ENCODE measurements around the gene ZMIZ1.

Gene ZMIZ1

DNA sequence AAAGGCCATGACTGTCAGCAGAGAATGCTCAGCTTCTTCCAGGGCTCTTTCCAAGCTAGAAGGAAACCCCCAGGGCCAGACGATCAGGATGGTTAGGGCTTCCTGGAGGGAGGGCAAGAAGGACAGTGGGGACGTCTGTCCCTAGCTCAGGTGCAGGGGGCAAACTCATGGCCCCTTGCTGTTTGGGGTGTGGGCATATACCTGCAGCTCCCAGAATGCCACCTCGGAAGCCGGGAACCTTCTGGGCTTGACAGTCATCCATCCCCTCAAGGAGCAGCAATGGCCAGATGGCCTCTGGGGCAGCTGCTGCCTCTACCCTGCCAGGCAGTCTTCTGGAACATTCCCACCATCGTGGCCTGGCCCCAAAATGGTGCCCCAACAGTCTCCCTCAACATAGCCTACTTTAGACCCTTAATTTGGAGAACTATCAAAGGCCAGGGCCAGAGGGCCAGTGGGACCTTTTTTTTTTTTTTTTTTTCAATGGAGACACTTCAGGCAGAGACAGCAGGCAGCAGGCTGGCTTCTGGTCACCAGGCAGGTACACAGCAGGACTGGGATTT is 40.2 kb upstream of the ZMIZ1 start:
- no peak overlapping the region for H3K4me3 ChIP-seq (ENCODE audit: low read depth, low read length)
- no peaks in the 10 kb centered on the region for H3K36me3 ChIP-seq (ENCODE audit: control insufficient read depth in 2 of 2, insufficient read depth in 1 of 2, low read length in 2 of 2)
- ChIA-PET POLR2A (interaction anchor here (1.1 kb wide), 1 partner anchor 54 kb away, joined by 4 read pairs; no protein-coding TSS in a partner anchor), CTCF (no interaction called here)
- H3K27ac ChIP-seq (ENCODE audit: extremely low read depth, low read depth, low read length), result no peak overlapping the region
- no peaks in the 10 kb centered on the region for H3K9me3 ChIP-seq (ENCODE audit: control insufficient read depth, insufficient read depth, low read depth, low read length)
- TF ChIP-seq REPIN1 (tag by site-specific recombination; IDR thresholded peaks at IDR 0.05; ENCODE audit: low read depth), result no peak
- no peak for TF ChIP-seq ZFP69B (tag by site-specific recombination; IDR thresholded peaks at IDR 0.05)
- no peak for TF ChIP-seq ZNF560 (tag by site-specific recombination; IDR thresholded peaks at IDR 0.05; ENCODE audit: borderline replicate concordance)
- TF ChIP-seq, protein P1, sequence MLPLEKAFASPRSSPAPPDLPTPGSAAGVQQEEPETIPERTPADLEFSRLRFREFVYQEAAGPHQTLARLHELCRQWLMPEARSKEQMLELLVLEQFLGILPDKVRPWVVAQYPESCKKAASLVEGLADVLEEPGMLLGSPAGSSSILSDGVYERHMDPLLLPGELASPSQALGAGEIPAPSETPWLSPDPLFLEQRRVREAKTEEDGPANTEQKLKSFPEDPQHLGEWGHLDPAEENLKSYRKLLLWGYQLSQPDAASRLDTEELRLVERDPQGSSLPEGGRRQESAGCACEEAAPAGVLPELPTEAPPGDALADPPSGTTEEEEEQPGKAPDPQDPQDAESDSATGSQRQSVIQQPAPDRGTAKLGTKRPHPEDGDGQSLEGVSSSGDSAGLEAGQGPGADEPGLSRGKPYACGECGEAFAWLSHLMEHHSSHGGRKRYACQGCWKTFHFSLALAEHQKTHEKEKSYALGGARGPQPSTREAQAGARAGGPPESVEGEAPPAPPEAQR (tag by site-specific recombination; IDR thresholded peaks at IDR 0.05), result no peak
- TF ChIP-seq, protein P2, sequence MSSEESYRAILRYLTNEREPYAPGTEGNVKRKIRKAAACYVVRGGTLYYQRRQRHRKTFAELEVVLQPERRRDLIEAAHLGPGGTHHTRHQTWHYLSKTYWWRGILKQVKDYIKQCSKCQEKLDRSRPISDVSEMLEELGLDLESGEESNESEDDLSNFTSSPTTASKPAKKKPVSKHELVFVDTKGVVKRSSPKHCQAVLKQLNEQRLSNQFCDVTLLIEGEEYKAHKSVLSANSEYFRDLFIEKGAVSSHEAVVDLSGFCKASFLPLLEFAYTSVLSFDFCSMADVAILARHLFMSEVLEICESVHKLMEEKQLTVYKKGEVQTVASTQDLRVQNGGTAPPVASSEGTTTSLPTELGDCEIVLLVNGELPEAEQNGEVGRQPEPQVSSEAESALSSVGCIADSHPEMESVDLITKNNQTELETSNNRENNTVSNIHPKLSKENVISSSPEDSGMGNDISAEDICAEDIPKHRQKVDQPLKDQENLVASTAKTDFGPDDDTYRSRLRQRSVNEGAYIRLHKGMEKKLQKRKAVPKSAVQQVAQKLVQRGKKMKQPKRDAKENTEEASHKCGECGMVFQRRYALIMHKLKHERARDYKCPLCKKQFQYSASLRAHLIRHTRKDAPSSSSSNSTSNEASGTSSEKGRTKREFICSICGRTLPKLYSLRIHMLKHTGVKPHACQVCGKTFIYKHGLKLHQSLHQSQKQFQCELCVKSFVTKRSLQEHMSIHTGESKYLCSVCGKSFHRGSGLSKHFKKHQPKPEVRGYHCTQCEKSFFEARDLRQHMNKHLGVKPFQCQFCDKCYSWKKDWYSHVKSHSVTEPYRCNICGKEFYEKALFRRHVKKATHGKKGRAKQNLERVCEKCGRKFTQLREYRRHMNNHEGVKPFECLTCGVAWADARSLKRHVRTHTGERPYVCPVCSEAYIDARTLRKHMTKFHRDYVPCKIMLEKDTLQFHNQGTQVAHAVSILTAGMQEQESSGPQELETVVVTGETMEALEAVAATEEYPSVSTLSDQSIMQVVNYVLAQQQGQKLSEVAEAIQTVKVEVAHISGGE (tag by site-specific recombination; conservative IDR thresholded peaks at IDR 0.05; ENCODE audit: low read depth), result no peak
- TF ChIP-seq ZNF221 (tag by site-specific recombination; IDR thresholded peaks at IDR 0.05; ENCODE audit: borderline replicate concordance), result no peak
- TF ChIP-seq ZNF302 (tag by site-specific recombination; IDR thresholded peaks at IDR 0.05; ENCODE audit: low read depth), result no peak
- TF ChIP-seq HOXA7 (CRISPR knock-in tag; IDR thresholded peaks at IDR 0.05; ENCODE audit: borderline replicate concordance), result no peak
- TF ChIP-seq, protein P3, sequence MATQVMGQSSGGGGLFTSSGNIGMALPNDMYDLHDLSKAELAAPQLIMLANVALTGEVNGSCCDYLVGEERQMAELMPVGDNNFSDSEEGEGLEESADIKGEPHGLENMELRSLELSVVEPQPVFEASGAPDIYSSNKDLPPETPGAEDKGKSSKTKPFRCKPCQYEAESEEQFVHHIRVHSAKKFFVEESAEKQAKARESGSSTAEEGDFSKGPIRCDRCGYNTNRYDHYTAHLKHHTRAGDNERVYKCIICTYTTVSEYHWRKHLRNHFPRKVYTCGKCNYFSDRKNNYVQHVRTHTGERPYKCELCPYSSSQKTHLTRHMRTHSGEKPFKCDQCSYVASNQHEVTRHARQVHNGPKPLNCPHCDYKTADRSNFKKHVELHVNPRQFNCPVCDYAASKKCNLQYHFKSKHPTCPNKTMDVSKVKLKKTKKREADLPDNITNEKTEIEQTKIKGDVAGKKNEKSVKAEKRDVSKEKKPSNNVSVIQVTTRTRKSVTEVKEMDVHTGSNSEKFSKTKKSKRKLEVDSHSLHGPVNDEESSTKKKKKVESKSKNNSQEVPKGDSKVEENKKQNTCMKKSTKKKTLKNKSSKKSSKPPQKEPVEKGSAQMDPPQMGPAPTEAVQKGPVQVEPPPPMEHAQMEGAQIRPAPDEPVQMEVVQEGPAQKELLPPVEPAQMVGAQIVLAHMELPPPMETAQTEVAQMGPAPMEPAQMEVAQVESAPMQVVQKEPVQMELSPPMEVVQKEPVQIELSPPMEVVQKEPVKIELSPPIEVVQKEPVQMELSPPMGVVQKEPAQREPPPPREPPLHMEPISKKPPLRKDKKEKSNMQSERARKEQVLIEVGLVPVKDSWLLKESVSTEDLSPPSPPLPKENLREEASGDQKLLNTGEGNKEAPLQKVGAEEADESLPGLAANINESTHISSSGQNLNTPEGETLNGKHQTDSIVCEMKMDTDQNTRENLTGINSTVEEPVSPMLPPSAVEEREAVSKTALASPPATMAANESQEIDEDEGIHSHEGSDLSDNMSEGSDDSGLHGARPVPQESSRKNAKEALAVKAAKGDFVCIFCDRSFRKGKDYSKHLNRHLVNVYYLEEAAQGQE (tag by site-specific recombination; IDR thresholded peaks at IDR 0.05), result no peak
- TF ChIP-seq ZNF747 (tag by site-specific recombination; IDR thresholded peaks at IDR 0.05), result no peak
- no peak for TF ChIP-seq ZNF654 (tag by site-specific recombination; IDR thresholded peaks at IDR 0.05; ENCODE audit: low read depth)
- TF ChIP-seq ZNF548 (tag by site-specific recombination; IDR thresholded peaks at IDR 0.05), result no peak
- no peak for TF ChIP-seq ZNF626 (tag by site-specific recombination; IDR thresholded peaks at IDR 0.05)
- no peak for TF ChIP-seq HOXD13 (CRISPR knock-in tag; IDR thresholded peaks at IDR 0.05; ENCODE audit: borderline replicate concordance)
- no peak for TF ChIP-seq ZFP37 (tag by site-specific recombination; IDR thresholded peaks at IDR 0.05)
- TF ChIP-seq, protein P4, sequence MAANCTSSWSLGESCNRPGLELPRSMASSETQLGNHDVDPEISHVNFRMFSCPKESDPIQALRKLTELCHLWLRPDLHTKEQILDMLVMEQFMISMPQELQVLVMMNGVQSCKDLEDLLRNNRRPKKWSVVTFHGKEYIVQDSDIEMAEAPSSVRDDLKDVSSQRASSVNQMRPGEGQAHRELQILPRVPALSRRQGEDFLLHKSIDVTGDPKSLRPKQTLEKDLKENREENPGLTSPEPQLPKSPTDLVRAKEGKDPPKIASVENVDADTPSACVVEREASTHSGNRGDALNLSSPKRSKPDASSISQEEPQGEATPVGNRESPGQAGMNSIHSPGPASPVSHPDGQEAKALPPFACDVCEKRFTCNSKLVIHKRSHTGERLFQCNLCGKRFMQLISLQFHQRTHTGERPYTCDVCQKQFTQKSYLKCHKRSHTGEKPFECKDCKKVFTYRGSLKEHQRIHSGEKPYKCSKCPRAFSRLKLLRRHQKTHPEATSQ (tag by site-specific recombination; IDR thresholded peaks at IDR 0.05), result no peak
- no peak for TF ChIP-seq ZFP41 (tag by site-specific recombination; IDR thresholded peaks at IDR 0.05; ENCODE audit: borderline replicate concordance)
- no peak for TF ChIP-seq ZNF391 (tag by site-specific recombination; IDR thresholded peaks at IDR 0.05; ENCODE audit: borderline replicate concordance, low read depth)
- TF ChIP-seq ZNF138 (tag by site-specific recombination; IDR thresholded peaks at IDR 0.05; ENCODE audit: borderline replicate concordance), result no peak
- H3K4me1 ChIP-seq (ENCODE audit: control insufficient read depth, insufficient read depth, low read length), result no peaks in the 10 kb centered on the region

Measured in HEK293 (cell line).